ENCODE results near the gene MPHOSPH10. TPM values are rescaled to one million over a fixed set of nuclear protein-coding genes. Genes with fewer than 3 reads are reported as not detected.

MPHOSPH10 gene
- total and polyA plus RNA-seq, 5 donors from 2014 or later = 18.0 to 28.3 (median 21.7) TPM

- H3K9me3 Mint-ChIP-seq = peaks cover 0 to 3% (median 0%) of the 10 kb centered on the region in 7 donors
- peaks cover 35% of the 10 kb centered on the region for H3K36me3 Mint-ChIP-seq
- ATAC-seq (ENCODE audit: low read depth in 2 of 2) = no peak
- no peaks in the 10 kb centered on the region for H3K27me3 Mint-ChIP-seq
- no peak for DNase-seq
- peaks cover 18% of the 10 kb centered on the region for H3K36me3 ChIP-seq (ENCODE audit: control insufficient read depth, insufficient read depth, low read length)
- no peak overlapping the region for H3K4me3 ChIP-seq (ENCODE audit: low read depth, low read length)
- H3K4me1 ChIP-seq (ENCODE audit: control insufficient read depth, insufficient read depth, low read length, poor library complexity, severe bottlenecking) = no peaks in the 10 kb centered on the region
- H3K4me1 Mint-ChIP-seq = peaks cover 2 to 11% (median 6%) of the 10 kb centered on the region in 4 donors
- no peaks in the 10 kb centered on the region for H3K9me3 ChIP-seq (ENCODE audit: control insufficient read depth in 2 of 2, low read length in 2 of 2)
- H3K27me3 ChIP-seq (ENCODE audit: control insufficient read depth, insufficient read depth, low read length) = no peaks in the 10 kb centered on the region
- no peak overlapping the region for H3K27ac Mint-ChIP-seq
- no peak overlapping the region for H3K27ac ChIP-seq (ENCODE audit: insufficient read depth, low read length, poor library complexity, severe bottlenecking)
- H3K4me3 Mint-ChIP-seq = no peak overlapping the region
Measured at GRCh38 chr2:71113843-71114242, 16.6 kb upstream of the MPHOSPH10 start.

- H3K4me1 Mint-ChIP-seq = peaks cover 4 to 7% (median 6%) of the 10 kb centered on the region in 4 donors
- Histone ChIP-seq H3K4me3 (ENCODE audit: low read depth, low read length) (no peak overlapping the region), H3K36me3 (ENCODE audit: control insufficient read depth, insufficient read depth, low read length) (peaks cover 16% of the 10 kb centered on the region), H3K27ac (ENCODE audit: insufficient read depth, low read length, poor library complexity, severe bottlenecking) (no peak overlapping the region), H3K9me3 (ENCODE audit: control insufficient read depth in 2 of 2, low read length in 2 of 2) (no peaks in the 10 kb centered on the region), H3K4me1 (ENCODE audit: control insufficient read depth, insufficient read depth, low read length, poor library complexity, severe bottlenecking) (no peaks in the 10 kb centered on the region), H3K27me3 (ENCODE audit: control insufficient read depth, insufficient read depth, low read length) (no peaks in the 10 kb centered on the region)
- ATAC-seq (ENCODE audit: low read depth in 2 of 2) (no peak), DNase-seq (no peak)
- H3K27me3 Mint-ChIP-seq = no peaks in the 10 kb centered on the region
- no peaks in the 10 kb centered on the region for H3K9me3 Mint-ChIP-seq
- H3K4me3 Mint-ChIP-seq = no peak overlapping the region
- peaks cover 35% of the 10 kb centered on the region for H3K36me3 Mint-ChIP-seq
- H3K27ac Mint-ChIP-seq = no peak overlapping the region
Measured at GRCh38 chr2:71117063-71117462, 13.4 kb upstream of the MPHOSPH10 start.

DNA sequence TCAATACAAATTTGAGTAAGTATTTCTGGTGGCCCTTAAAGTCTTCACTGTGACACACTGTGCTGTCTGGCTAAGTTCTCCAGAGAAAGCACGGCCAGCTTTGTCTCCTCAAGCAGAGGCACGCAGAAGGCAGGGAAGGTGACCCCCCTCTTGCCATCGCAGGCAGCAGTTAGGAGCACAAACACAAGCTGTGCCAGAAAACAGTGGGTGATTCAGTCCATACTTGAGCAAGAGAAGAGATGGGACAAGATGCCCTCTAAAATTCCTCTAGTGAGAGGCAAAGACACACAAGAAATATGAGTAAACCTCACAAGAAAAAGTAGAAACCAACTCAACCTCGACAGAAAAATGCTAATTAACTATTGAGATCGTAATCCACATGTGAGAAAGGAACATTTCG is 10.2 kb upstream of the MPHOSPH10 start:
- H3K4me3 Mint-ChIP-seq = no peak overlapping the region
- Histone ChIP-seq H3K4me3 (ENCODE audit: low read depth, low read length) (no peak overlapping the region), H3K9me3 (ENCODE audit: control insufficient read depth in 2 of 2, low read length in 2 of 2) (no peaks in the 10 kb centered on the region), H3K36me3 (ENCODE audit: control insufficient read depth, insufficient read depth, low read length) (peaks cover 25% of the 10 kb centered on the region), H3K27me3 (ENCODE audit: control insufficient read depth, insufficient read depth, low read length) (no peaks in the 10 kb centered on the region), H3K4me1 (ENCODE audit: control insufficient read depth, insufficient read depth, low read length, poor library complexity, severe bottlenecking) (no peaks in the 10 kb centered on the region), H3K27ac (ENCODE audit: insufficient read depth, low read length, poor library complexity, severe bottlenecking) (no peak overlapping the region)
- no peak overlapping the region for H3K27ac Mint-ChIP-seq
- peaks cover 32% of the 10 kb centered on the region for H3K36me3 Mint-ChIP-seq
- no peaks in the 10 kb centered on the region for H3K9me3 Mint-ChIP-seq
- H3K27me3 Mint-ChIP-seq = no peaks in the 10 kb centered on the region
- DNase-seq (no peak), ATAC-seq (ENCODE audit: low read depth in 2 of 2) (no peak)
- peaks cover 0 to 6% (median 2%) of the 10 kb centered on the region in 4 donors for H3K4me1 Mint-ChIP-seq

GRCh38 chr2:71121479-71121878 is 9.0 kb upstream of the MPHOSPH10 start:
- H3K9me3 ChIP-seq (ENCODE audit: control insufficient read depth in 2 of 2, low read length in 2 of 2) = no peaks in the 10 kb centered on the region
- H3K27ac ChIP-seq (ENCODE audit: insufficient read depth, low read length, poor library complexity, severe bottlenecking) = no peak overlapping the region
- Mint-ChIP-seq H3K36me3 (peaks cover 32% of the 10 kb centered on the region), H3K4me3 (no peak overlapping the region), H3K4me1 (peaks cover 0 to 8% (median 3%) of the 10 kb centered on the region in 4 donors), H3K9me3 (no peaks in the 10 kb centered on the region), H3K27me3 (no peaks in the 10 kb centered on the region), H3K27ac (no peak overlapping the region)
- no peaks in the 10 kb centered on the region for H3K4me1 ChIP-seq (ENCODE audit: control insufficient read depth, insufficient read depth, low read length, poor library complexity, severe bottlenecking)
- H3K36me3 ChIP-seq (ENCODE audit: control insufficient read depth, insufficient read depth, low read length) = peaks cover 25% of the 10 kb centered on the region
- DNase-seq (no peak), ATAC-seq (ENCODE audit: low read depth in 2 of 2) (no peak)
- H3K4me3 ChIP-seq (ENCODE audit: low read depth, low read length) = no peak overlapping the region
- no peaks in the 10 kb centered on the region for H3K27me3 ChIP-seq (ENCODE audit: control insufficient read depth, insufficient read depth, low read length)

DNA sequence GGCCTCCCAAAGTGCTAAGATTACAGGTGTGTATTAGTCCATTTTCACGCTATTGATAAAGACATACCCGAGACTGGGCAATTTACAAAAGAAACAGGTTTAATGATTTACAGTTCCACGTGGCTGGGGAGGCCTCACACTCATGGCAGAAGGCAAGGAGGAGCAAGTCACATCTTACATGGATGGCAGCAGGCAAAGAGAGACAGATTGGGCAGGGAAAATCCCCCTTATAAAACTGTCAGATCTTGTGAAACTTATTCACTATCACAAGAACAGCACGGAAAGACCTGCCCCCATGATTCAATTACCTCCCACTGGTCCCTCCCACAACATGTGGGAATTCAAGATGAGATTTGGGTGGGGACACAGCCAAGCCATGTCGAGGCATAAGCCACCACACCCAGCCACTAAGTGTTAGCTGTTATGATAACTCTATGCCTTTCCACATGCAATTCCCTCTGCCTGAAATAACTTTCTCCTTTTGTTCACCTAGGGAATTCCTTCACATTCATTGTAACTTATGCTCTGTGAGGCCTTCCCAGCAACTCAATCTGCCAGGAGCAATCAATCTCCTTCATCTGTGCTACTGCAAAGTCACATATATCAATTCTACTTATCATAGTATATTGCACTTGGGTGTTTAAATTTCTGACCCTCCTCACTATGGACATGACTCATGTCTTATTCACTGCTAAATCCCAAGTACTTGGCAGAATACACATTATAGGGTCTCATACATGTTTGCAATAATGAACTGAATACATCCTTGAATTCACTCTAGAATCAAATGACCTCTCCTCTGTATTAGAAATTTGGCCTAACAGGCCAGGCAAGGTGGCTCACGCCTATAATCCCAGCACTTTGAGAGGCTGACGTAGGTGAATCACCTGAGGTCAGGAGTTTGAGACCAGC is 7.8 kb upstream of the MPHOSPH10 start:
- H3K36me3 ChIP-seq (ENCODE audit: control insufficient read depth, insufficient read depth, low read length) = peaks cover 25% of the 10 kb centered on the region

GRCh38 chr2:71125506-71126294 is 4.7 kb upstream of the MPHOSPH10 start:
- Histone ChIP-seq H3K27me3 (ENCODE audit: control insufficient read depth, insufficient read depth, low read length) (no peaks in the 10 kb centered on the region), H3K9me3 (ENCODE audit: control insufficient read depth in 2 of 2, low read length in 2 of 2) (no peaks in the 10 kb centered on the region), H3K36me3 (ENCODE audit: control insufficient read depth, insufficient read depth, low read length) (peaks cover 12% of the 10 kb centered on the region), H3K27ac (ENCODE audit: insufficient read depth, low read length, poor library complexity, severe bottlenecking) (no peak overlapping the region), H3K4me3 (ENCODE audit: low read depth, low read length) (no peak overlapping the region), H3K4me1 (ENCODE audit: control insufficient read depth, insufficient read depth, low read length, poor library complexity, severe bottlenecking) (peaks cover 21% of the 10 kb centered on the region)
- peaks cover 5 to 31% (median 22%) of the 10 kb centered on the region in 4 donors for H3K4me1 Mint-ChIP-seq
- peaks cover 9% of the 10 kb centered on the region for H3K36me3 Mint-ChIP-seq
- H3K27ac Mint-ChIP-seq = no peak overlapping the region
- ATAC-seq (ENCODE audit: low read depth in 2 of 2) (no peak), DNase-seq (no peak)
- H3K9me3 Mint-ChIP-seq = no peaks in the 10 kb centered on the region
- H3K4me3 Mint-ChIP-seq = peak overlapping the region in 1 of 4 donors; percentile 54
- no peaks in the 10 kb centered on the region for H3K27me3 Mint-ChIP-seq

More for the DNA sequence above, 7.8 kb upstream of the MPHOSPH10 start:
- H3K9me3 ChIP-seq (ENCODE audit: control insufficient read depth in 2 of 2, low read length in 2 of 2) = no peaks in the 10 kb centered on the region
- H3K4me1 ChIP-seq (ENCODE audit: control insufficient read depth, insufficient read depth, low read length, poor library complexity, severe bottlenecking) = no peaks in the 10 kb centered on the region
- no peaks in the 10 kb centered on the region for H3K27me3 ChIP-seq (ENCODE audit: control insufficient read depth, insufficient read depth, low read length)
- ATAC-seq (ENCODE audit: low read depth in 2 of 2) (no peak), DNase-seq (no peak)
- H3K27ac Mint-ChIP-seq = no peak overlapping the region
- H3K4me1 Mint-ChIP-seq = peaks cover 0 to 13% (median 12%) of the 10 kb centered on the region in 4 donors
- no peak overlapping the region for H3K27ac ChIP-seq (ENCODE audit: insufficient read depth, low read length, poor library complexity, severe bottlenecking)
- H3K4me3 Mint-ChIP-seq = no peak overlapping the region
- H3K9me3 Mint-ChIP-seq = no peaks in the 10 kb centered on the region
- H3K27me3 Mint-ChIP-seq = no peaks in the 10 kb centered on the region
- peaks cover 26% of the 10 kb centered on the region for H3K36me3 Mint-ChIP-seq
- H3K4me3 ChIP-seq (ENCODE audit: low read depth, low read length) = no peak overlapping the region

DNA sequence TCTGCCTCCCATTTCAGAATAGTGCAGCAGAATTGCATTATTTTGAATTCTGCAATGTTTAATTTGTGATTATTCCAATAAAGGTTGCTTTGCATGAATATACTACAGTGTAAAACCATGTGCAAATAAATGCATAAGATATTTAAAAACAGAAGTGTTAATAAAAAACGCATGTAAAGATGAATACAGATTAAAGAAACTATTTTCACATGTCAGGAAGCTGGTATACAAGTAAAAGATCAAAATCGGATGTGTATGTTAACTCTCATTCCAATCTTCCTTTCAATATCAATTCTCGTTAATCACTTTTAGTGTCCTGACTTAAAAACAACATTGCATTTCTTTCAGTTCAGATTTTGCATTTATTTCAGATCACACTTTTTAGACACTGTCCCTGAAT is 3.5 kb upstream of the MPHOSPH10 start:
- Histone ChIP-seq H3K27me3 (ENCODE audit: control insufficient read depth, insufficient read depth, low read length) (no peaks in the 10 kb centered on the region), H3K36me3 (ENCODE audit: control insufficient read depth, insufficient read depth, low read length) (peaks cover 12% of the 10 kb centered on the region), H3K9me3 (ENCODE audit: control insufficient read depth in 2 of 2, low read length in 2 of 2) (no peaks in the 10 kb centered on the region), H3K27ac (ENCODE audit: insufficient read depth, low read length, poor library complexity, severe bottlenecking) (no peak overlapping the region), H3K4me1 (ENCODE audit: control insufficient read depth, insufficient read depth, low read length, poor library complexity, severe bottlenecking) (peaks cover 34% of the 10 kb centered on the region), H3K4me3 (ENCODE audit: low read depth, low read length) (no peak overlapping the region)
- no peak overlapping the region for H3K27ac Mint-ChIP-seq
- DNase-seq (no peak), ATAC-seq (ENCODE audit: low read depth in 2 of 2) (no peak)
- H3K36me3 Mint-ChIP-seq = peaks cover 9% of the 10 kb centered on the region
- peak overlapping the region in 1 of 4 donors; percentile 24 for H3K4me3 Mint-ChIP-seq
- peaks cover 5 to 29% (median 21%) of the 10 kb centered on the region in 4 donors for H3K4me1 Mint-ChIP-seq
- H3K27me3 Mint-ChIP-seq = no peaks in the 10 kb centered on the region
- no peaks in the 10 kb centered on the region for H3K9me3 Mint-ChIP-seq
